Endometrial microvascular endothelial cells (primary cell): ENCODE data around the gene AKAP13. TPM values are rescaled to one million over a fixed set of nuclear protein-coding genes. Genes with fewer than 3 reads are reported as not detected.
"Not testable (repeated sequence)": the region's sequence is repeated elsewhere in the genome, so short reads cannot be mapped to it uniquely, and the experiment has no call there.

Experiments
- in situ Hi-C: cut with HindIII; loops from 2 replicates; pipeline ENCODE4 v1.10.0; 2017; ENCODE audit warnings: low sequenced_read_pairs, low pct_unique_long_range_greater_than_20kb; ENCODE audit errors: inconsistent ontology term
- total RNA-seq: library from RNA; depleted of rRNA; stranded (reverse); fragments of >200 nt; gene quantifications from one replicate; pipeline ENCODE4 v1.2.3, GENCODE V29; 2015; ENCODE audit errors: inconsistent ontology term

AKAP13 gene
- total RNA-seq, 1 donor from 2014 or later, result 27.7 TPM

DNA sequence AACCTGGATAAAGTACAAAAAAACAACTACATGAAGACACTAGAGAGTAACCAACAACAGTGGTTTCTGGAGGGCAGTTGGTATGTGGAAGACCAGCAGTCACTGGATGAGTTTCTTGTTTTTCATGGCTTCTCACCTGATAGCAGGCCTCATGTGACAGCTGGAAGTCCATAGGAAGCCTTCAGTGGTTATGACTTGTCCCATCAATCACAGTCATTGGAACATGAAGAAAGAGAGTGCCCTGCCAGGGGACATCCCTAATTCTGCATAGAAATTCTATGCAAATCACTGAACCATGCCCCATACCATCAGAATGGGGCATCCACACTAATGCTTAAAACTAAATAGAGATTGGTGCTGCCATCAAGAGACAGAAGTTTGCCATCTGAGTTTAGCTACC, 81.6 kb downstream of the AKAP13 start:
- in situ Hi-C loops, result no loop called here

- in situ Hi-C loops, result no loop called here
Observed at GRCh38 chr15:85463276-85463892, 83.0 kb downstream of the AKAP13 start.

GRCh38 chr15:85463976-85464375, 83.6 kb downstream of the AKAP13 start:
- in situ Hi-C loops, result no loop called here

DNA sequence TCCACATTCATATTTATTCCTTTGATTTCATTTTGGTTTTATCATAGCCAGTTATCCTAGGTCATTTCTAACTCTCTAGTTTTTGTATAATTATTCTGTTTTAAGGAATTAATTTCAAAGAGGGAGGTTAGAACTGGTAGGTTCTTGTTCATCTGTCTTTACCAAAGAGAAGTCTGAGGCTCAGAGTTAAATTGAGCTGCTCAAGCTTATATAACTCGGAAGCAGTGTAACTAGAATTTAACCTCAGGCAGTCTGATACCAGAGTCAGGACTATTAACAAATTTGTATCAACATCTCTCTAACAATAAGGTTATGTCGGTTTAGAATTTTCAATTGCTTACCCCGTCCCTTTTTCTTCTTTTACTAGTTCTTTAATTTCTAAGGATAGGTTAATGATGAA, 84.1 kb downstream of the AKAP13 start:
- in situ Hi-C loops, result no loop called here

- in situ Hi-C loops, result no loop called here
Observed at GRCh38 chr15:85470563-85471271, 90.3 kb downstream of the AKAP13 start.

GRCh38 chr15:85472349-85472748, 91.9 kb downstream of the AKAP13 start:
- in situ Hi-C loops, result no loop called here

GRCh38 chr15:85473455-85473854, 93.1 kb downstream of the AKAP13 start:
- in situ Hi-C loops, result no loop called here

DNA sequence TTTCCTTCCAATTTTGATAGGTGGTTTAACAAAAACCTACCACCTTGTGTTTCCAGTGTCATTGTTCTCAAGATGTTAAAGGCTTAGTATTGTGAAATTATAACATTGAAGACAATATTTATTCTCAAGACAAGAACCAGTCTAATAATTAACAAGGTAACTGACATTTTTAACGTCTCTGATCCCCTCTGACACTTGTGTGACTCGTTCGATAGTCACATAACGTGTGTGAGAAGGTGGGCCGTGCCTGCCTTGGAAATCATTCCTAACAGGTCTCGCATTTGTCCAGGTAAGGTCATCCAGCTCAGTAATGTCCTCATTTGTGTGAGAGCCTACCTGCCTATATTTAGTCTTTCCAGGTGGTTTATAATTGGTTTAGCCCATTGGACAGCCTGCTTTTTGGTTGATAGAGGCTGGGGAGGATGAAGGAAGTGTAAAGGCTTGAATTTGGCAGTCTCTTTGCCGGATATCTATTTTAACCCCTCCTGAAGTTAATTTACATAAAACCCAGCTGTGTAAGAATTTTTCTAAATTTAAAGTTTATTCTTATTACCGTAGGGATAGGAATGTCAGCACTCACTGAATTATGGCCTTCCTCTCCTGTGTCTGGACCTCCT, 94.4 kb downstream of the AKAP13 start:
- in situ Hi-C loops, result no loop called here

- in situ Hi-C loops, result no loop called here
Observed at GRCh38 chr15:85475317-85475701, 94.9 kb downstream of the AKAP13 start.

DNA sequence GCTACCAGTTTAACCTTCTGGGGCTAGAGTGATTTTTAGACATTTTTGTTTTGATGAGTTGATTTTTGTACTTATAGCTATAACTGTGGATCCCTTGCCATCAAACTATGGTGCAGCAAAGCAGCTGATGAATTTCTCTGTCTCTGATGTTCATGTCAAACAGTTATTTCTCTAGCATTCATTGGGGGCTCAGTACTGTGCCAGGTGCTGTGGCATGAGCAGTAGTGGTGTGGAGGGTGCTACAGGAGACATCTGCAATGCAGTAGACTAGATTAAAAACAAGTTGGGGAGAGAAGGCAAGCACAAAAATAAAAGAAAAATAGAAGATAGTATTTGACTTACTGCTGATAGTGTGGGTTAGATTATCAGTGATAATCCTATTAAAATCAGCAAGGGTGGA, 95.3 kb downstream of the AKAP13 start:
- in situ Hi-C loops, result no loop called here

DNA sequence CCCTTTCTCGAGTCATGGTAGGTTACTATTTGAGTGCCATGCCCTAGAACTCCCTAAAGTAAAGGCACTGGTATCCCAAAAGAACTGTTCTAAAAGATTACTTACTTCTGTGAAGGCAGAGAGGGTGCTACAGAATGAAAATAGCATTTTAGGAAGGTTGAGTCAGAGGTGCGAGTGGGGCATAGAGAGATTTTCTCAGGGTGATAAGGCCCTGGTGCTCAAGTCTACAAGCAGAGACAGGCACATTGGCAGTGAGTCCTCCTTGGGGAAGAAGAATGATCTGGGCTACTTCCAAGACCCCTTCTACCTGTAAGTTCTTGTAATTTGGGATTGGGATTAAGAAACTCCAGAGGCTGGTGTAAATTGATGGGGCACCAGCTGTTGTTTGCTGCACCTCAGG, 96.7 kb downstream of the AKAP13 start:
- in situ Hi-C loops, result no loop called here

- in situ Hi-C loops, result no loop called here
Observed at GRCh38 chr15:85477730-85478129, 97.3 kb downstream of the AKAP13 start.

DNA sequence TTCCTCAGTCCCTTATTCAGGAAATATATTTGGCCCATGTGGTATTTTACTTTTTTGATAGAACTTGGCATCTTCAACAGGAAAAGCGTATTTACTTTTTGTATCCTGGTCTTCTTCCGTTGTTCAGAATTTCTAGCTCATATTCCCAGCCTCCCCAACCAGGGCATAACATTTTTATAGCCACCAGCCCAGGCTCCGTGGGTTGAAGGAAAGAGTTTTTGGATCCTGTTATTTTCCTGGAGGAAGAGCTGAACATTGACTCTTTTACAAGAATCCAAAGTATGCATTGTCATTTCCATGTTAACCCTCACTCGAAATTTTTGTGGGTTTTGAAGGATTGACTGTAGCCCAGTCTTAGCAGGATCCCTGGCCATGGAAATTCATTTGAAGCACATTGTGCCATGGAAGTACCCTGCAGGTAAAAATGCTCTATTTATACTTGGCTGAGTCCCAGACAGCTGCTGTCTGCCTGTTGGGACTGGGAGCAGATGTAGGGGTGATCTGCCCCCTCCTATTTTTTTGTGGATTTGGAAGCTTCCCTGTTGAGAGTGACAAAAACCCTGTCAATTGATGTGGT, 98.8 kb downstream of the AKAP13 start:
- in situ Hi-C loops, result no loop called here

GRCh38 chr15:85480923-85481322, 100.5 kb downstream of the AKAP13 start:
- in situ Hi-C loops, result no loop called here

DNA sequence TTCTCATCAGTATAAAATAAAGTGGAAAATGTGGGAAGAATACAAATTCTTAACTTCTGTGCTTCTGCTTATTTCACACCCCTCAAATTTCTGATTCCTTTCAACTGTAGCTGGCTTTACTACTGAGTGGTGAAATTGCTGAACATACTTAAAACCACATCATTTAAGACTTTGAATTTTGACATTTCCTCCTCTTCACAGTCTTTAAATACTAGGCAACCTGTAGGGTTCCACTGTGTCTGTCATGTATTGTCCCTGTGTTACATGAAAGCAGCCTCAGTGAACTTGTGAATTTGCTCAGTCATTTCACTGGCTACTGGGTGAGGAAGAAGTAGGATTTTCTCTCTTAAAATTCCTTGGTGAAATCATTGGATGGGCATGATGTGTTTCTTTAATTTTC, 101.1 kb downstream of the AKAP13 start:
- in situ Hi-C loops, result not testable (repeated sequence)

- in situ Hi-C loops, result no loop called here
Observed at GRCh38 chr15:85482894-85483293, 102.5 kb downstream of the AKAP13 start.

DNA sequence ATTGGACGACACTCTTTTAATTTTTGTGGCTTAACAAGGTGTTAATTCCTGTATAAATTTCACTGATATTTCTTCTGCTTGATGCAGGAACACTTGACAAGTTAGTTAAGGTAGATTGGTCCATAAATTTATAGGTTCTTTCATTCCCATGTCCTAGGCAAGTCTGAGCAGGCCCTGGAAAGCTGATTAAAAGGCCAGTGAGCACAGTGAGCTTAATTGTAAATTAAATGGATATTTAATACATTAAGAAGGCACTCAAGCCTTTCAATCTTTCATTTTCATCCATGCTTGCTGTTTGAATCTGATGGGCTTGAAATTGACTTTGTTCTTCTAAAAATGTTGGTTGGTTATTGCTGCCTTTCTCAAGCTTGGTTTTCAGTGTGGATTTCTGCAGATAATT, 103.6 kb downstream of the AKAP13 start:
- in situ Hi-C loops, result not testable (repeated sequence)

- in situ Hi-C loops, result not testable (repeated sequence)
Observed at GRCh38 chr15:85484923-85485322, 104.5 kb downstream of the AKAP13 start.

- in situ Hi-C loops, result no loop called here
Observed at GRCh38 chr15:85485956-85486567, 105.7 kb downstream of the AKAP13 start.

DNA sequence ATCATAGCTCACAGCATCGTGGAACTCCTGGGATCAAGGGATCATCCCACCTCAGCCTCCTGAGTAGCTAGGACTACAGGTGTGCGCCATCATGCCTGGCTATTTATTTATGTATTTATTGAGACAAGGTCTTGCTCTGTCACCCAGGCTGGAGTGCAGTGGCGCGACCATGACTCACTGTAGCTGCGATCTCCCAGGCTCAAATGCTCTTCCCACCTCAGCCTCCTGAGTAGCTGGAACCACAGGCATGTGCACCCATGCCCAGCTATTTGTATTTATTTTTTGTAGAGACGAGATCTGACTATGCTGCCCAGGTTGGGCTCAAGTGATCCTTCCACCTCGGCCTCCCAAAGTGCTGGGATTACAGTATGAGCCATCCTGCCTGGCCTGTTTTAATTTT, 107.4 kb downstream of the AKAP13 start:
- in situ Hi-C loops, result not testable (repeated sequence)
